Stimulated activated CD8-positive, alpha-beta memory T cell treated with anti-CD3 and anti-CD28 coated beads, Interleukin-4, amount 100 ng/mL, for 48 hours (primary cell): ENCODE results near the gene EIF1AD.
"Not testable (repeated sequence)": the region's sequence is repeated elsewhere in the genome, so short reads cannot be mapped to it uniquely, and the experiment has no call there.

Experiments
- DNase-seq: peaks from one replicate; pipeline ENCODE4 v3.0.0-alpha.2; 2020

The EIF1AD gene

GRCh38 chr11:66020618-66021357, 18.8 kb upstream of the EIF1AD start:
- peak; percentile 50 for DNase-seq

- DNase-seq, result no peak
Measured at GRCh38 chr11:66020212-66020611, 18.3 kb upstream of the EIF1AD start.

- no peak for DNase-seq
Measured at GRCh38 chr11:66017321-66017720, 15.4 kb upstream of the EIF1AD start.

GRCh38 chr11:66016793-66017177, 14.8 kb upstream of the EIF1AD start:
- DNase-seq, result no peak

GRCh38 chr11:66015936-66016792, 14.2 kb upstream of the EIF1AD start:
- DNase-seq, result no peak

- no peak for DNase-seq
Measured at GRCh38 chr11:66015454-66015881, 13.5 kb upstream of the EIF1AD start.

GRCh38 chr11:66014804-66015453, 13.0 kb upstream of the EIF1AD start:
- no peak for DNase-seq

- DNase-seq, result no peak
Measured at GRCh38 chr11:66013762-66014100, 11.8 kb upstream of the EIF1AD start.

GRCh38 chr11:66012946-66013761, 11.2 kb upstream of the EIF1AD start:
- no peak for DNase-seq

- no peak for DNase-seq
Measured at GRCh38 chr11:66012371-66012945, 10.5 kb upstream of the EIF1AD start.

GRCh38 chr11:66011785-66012303, 9.9 kb upstream of the EIF1AD start, which contains the start of gene CST6:
Gene CST6, plus strand, starts transcription at chr11:66012008. Its CDS starts 37 bp downstream, at chr11:66012045.
- no peak for DNase-seq

GRCh38 chr11:66011239-66011784, 9.4 kb upstream of the EIF1AD start:
- DNase-seq, result no peak

GRCh38 chr11:66010036-66010435, 8.1 kb upstream of the EIF1AD start:
- not testable (repeated sequence) for DNase-seq

- DNase-seq, result no peak
Measured at GRCh38 chr11:66008468-66009101, 6.6 kb upstream of the EIF1AD start.

- no peak for DNase-seq
Measured at GRCh38 chr11:66008095-66008467, 6.1 kb upstream of the EIF1AD start.

- DNase-seq, result no peak
Measured at GRCh38 chr11:66007201-66007634, 5.3 kb upstream of the EIF1AD start.

GRCh38 chr11:66006891-66007176, 4.9 kb upstream of the EIF1AD start:
- no peak for DNase-seq

GRCh38 chr11:66006134-66006890, 4.4 kb upstream of the EIF1AD start:
- DNase-seq, result no peak

- DNase-seq, result no peak
Measured at GRCh38 chr11:66004186-66004585, 2.2 kb upstream of the EIF1AD start.

- no peak for DNase-seq
Measured at GRCh38 chr11:66003291-66003690, 1.3 kb upstream of the EIF1AD start.
